HCT116 (cell line): ENCODE data around the gene NELFB. TPM values are rescaled to one million over a fixed set of nuclear protein-coding genes. Genes with fewer than 3 reads are reported as not detected.
A peak's percentile ranks its signal among the peaks of the same experiment; 100 is the strongest.

ENCODE experiments used
- ATAC-seq: fragments of 200-7000 bp; cut with Tn5 transposase; 2 replicates; pipeline ENCODE4 v1.9.1; 2020; ENCODE audit warnings: mild to moderate bottlenecking, moderate library complexity
- BruUV-seq: library from RNA; stranded (reverse); fragments of 400-500 nt; replicated peaks from 2 replicates; lab custom pipeline; 2021; lab: Mats Ljungman, UMichigan
- CTCF ChIA-PET: fragments of 300-600 bp; sonication (Branson Sonifier 250); formaldehyde crosslinking; loops from one replicate; lab custom pipeline; 2021; ENCODE audit warnings: antibody characterized with exemption; lab: Charles Lee
- POLR2A ChIA-PET: fragments of 300-600, 350-600 bp; sonication (Branson Sonifier 250); formaldehyde crosslinking; loops from one replicate; lab custom pipeline; 2021; ENCODE audit warnings: antibody characterized with exemption; lab: Charles Lee
- RAD21 ChIA-PET, 2 experiments: fragments of 300-600 bp; sonication (Branson Sonifier 250); formaldehyde crosslinking; loops; one replicate each; lab custom pipeline; 2023; ENCODE audit warnings: low total read pairs in 2 of 2; ENCODE audit not compliant: uncharacterized antibody in 2 of 2, unreplicated experiment in 2 of 2, low non-redundant PET in 1 of 2; lab: Charles Lee
- DNase-seq: peaks from one replicate; pipeline ENCODE4 v3.0.0-alpha.2; 2010; ENCODE audit warnings: low read depth, low spot score
- H2AFZ ChIP-seq: fragments of 200-600 bp; shearing (Covaris generic), sonication (generic); 2 replicates; pipeline ENCODE4 v1.6.1; 2017; ENCODE audit warnings: low read depth, mixed run types, mixed read lengths, antibody characterized with exemption, low read length; ENCODE audit not compliant: poor library complexity, severe bottlenecking
- H3K27ac ChIP-seq: 2 replicates; pipeline ENCODE4 v1.5.1; 2012; ENCODE audit warnings: low read depth, low read length
- H3K27me3 ChIP-seq: fragments of 200-600 bp; sonication (generic); 2 replicates; pipeline ENCODE4 v1.6.1; 2016; ENCODE audit warnings: mixed run types, low read length, mixed read lengths; ENCODE audit not compliant: insufficient read depth
- H3K36me3 ChIP-seq, 2 experiments: fragments of 200-500 bp in 1 of 2; fragments of 200-600 bp in 1 of 2; sonication (Bioruptor generic) in 1 of 2; sonication (generic) in 1 of 2; 2 replicates each; pipeline versions ENCODE4 v1.5.1 to v1.6.1; 2014 to 2016; ENCODE audit warnings: low read length in 2 of 2, inconsistent platforms in 1 of 2, mixed read lengths in 1 of 2, mixed run types in 1 of 2; ENCODE audit not compliant: insufficient read depth in 2 of 2, control insufficient read depth in 1 of 2
- H3K4me1 ChIP-seq, 2 experiments: fragments of 200-600 bp in 1 of 2; sonication (generic) in 1 of 2; 2 replicates each; pipeline versions ENCODE4 v1.5.1 to v1.6.1; 2012 to 2017; ENCODE audit warnings: low read length in 2 of 2, inconsistent platforms in 1 of 2, mild to moderate bottlenecking in 1 of 2, mixed read lengths in 1 of 2, mixed run types in 1 of 2, moderate library complexity in 1 of 2; ENCODE audit not compliant: insufficient read depth in 2 of 2, control insufficient read depth in 1 of 2
- H3K4me2 ChIP-seq: fragments of 200-600 bp; sonication (generic); 2 replicates; pipeline ENCODE4 v1.6.1; 2017; ENCODE audit warnings: mixed run types, low read length, mixed read lengths
- H3K4me3 ChIP-seq, 2 experiments: fragments of 200-600 bp in 1 of 2; sonication (generic) in 1 of 2; replicated peaks in 1 of 2; 2 replicates each; pipeline ENCODE4 v1.5.1; 2011 to 2016; ENCODE audit warnings: low read length in 2 of 2, control low read depth in 1 of 2, low read depth in 1 of 2, mild to moderate bottlenecking in 1 of 2, mixed read lengths in 1 of 2, mixed run types in 1 of 2
- H3K79me2 ChIP-seq: fragments of 200-600 bp; sonication (generic); 2 replicates; pipeline ENCODE4 v1.6.1; 2017; ENCODE audit warnings: mild to moderate bottlenecking, mixed run types, low read length, moderate library complexity, mixed read lengths; ENCODE audit not compliant: insufficient read depth
- H3K9ac ChIP-seq: fragments of 200-600 bp; sonication (generic); 2 replicates; pipeline ENCODE4 v1.6.1; 2016; ENCODE audit warnings: low read length, mixed read lengths
- H3K9me2 ChIP-seq: fragments of 200-600 bp; sonication (generic), shearing (Covaris generic); 2 replicates; pipeline ENCODE4 v1.6.1; 2017; ENCODE audit warnings: mixed run types, mild to moderate bottlenecking, moderate library complexity; ENCODE audit not compliant: insufficient read depth
- H3K9me3 ChIP-seq, 2 experiments: fragments of 200-500 bp in 1 of 2; fragments of 200-600 bp in 1 of 2; sonication (Bioruptor generic) in 1 of 2; sonication (generic) in 1 of 2; 2 replicates each; pipeline ENCODE4 v1.6.1; 2014 to 2017; ENCODE audit warnings: low read length in 2 of 2, mixed read lengths in 2 of 2, inconsistent platforms in 1 of 2, low read depth in 1 of 2, mild to moderate bottlenecking in 1 of 2, mixed run types in 1 of 2, moderate library complexity in 1 of 2; ENCODE audit not compliant: control insufficient read depth in 1 of 2, insufficient read depth in 1 of 2
- H4K20me1 ChIP-seq: fragments of 200-600 bp; sonication (generic), shearing (Covaris generic); 2 replicates; pipeline ENCODE4 v1.6.1; 2017; ENCODE audit warnings: mixed run types, mild to moderate bottlenecking, moderate library complexity; ENCODE audit not compliant: insufficient read depth
- CBX3 ChIP-seq: IDR thresholded peaks from 2 replicates; pipeline ENCODE4 v1.6.1; 2012; ENCODE audit warnings: low read depth
- CEBPB ChIP-seq: IDR thresholded peaks from 2 replicates; pipeline ENCODE4 v1.6.1; 2012; ENCODE audit warnings: low read depth
- CTCF ChIP-seq, 3 experiments: fragments of 200-600 bp in 1 of 3; sonication (generic) in 1 of 3; IDR thresholded peaks in 2 of 3; conservative IDR thresholded peaks in 1 of 3; 2 replicates each; pipeline ENCODE4 v1.5.1; 2012 to 2017; ENCODE audit warnings: low read depth in 2 of 3, low read length in 2 of 3, antibody characterized with exemption in 1 of 3, borderline replicate concordance in 1 of 3, control low read depth in 1 of 3, mild to moderate bottlenecking in 1 of 3, mixed read lengths in 1 of 3, mixed run types in 1 of 3, moderate library complexity in 1 of 3; ENCODE audit not compliant: insufficient read depth in 1 of 3
- EGR1 ChIP-seq: IDR thresholded peaks from 2 replicates; pipeline ENCODE4 v1.6.1; 2012; ENCODE audit warnings: low read depth
- ELF1 ChIP-seq: IDR thresholded peaks from 2 replicates; pipeline ENCODE4 v1.6.1; 2012; ENCODE audit warnings: low read depth, borderline replicate concordance
- EZH2 ChIP-seq: fragments of 200-600 bp; sonication (generic); IDR thresholded peaks from 2 replicates; pipeline ENCODE4 v1.6.1; 2017; ENCODE audit warnings: antibody characterized with exemption, mixed run types
- EZH2phosphoT487 ChIP-seq: fragments of 200-600 bp; IDR thresholded peaks from 2 replicates; pipeline ENCODE4 v1.6.1; 2018; ENCODE audit warnings: antibody characterized with exemption, borderline replicate concordance
- FOSL1 ChIP-seq: IDR thresholded peaks from 2 replicates; pipeline ENCODE4 v1.6.1; 2012; ENCODE audit warnings: low read depth
- MAX ChIP-seq: IDR thresholded peaks from 2 replicates; pipeline ENCODE4 v1.6.1; 2012
- POLR2A ChIP-seq: IDR thresholded peaks from 2 replicates; pipeline ENCODE4 v1.7.0; 2011; ENCODE audit warnings: borderline replicate concordance; ENCODE audit not compliant: insufficient read depth, insufficient read length; ENCODE audit errors: extremely low read depth
- POLR2AphosphoS5 ChIP-seq: IDR thresholded peaks from 2 replicates; pipeline ENCODE4 v1.6.1; 2011; ENCODE audit warnings: mild to moderate bottlenecking, low read depth, low read length, moderate library complexity
- RAD21 ChIP-seq: IDR thresholded peaks from 2 replicates; pipeline ENCODE4 v1.6.1; 2012; ENCODE audit warnings: low read depth, mild to moderate bottlenecking
- SIN3A ChIP-seq: IDR thresholded peaks from 2 replicates; pipeline ENCODE4 v1.6.1; 2012; ENCODE audit warnings: low read depth
- SP1 ChIP-seq: IDR thresholded peaks from 2 replicates; pipeline ENCODE4 v1.6.1; 2012; ENCODE audit warnings: low read depth
- SRF ChIP-seq: IDR thresholded peaks from 2 replicates; pipeline ENCODE4 v1.6.1; 2012; ENCODE audit warnings: low read depth
- TCF7L2 ChIP-seq: IDR thresholded peaks from 2 replicates; pipeline ENCODE4 v1.7.0; 2011; ENCODE audit warnings: borderline replicate concordance, inconsistent platforms; ENCODE audit not compliant: insufficient read depth, insufficient read length; ENCODE audit errors: extremely low read depth
- YY1 ChIP-seq: IDR thresholded peaks from 2 replicates; pipeline ENCODE4 v1.6.1; 2011; ENCODE audit warnings: low read length, low read depth, moderate library complexity, mild to moderate bottlenecking; ENCODE audit not compliant: insufficient replicate concordance; ENCODE audit errors: extremely low read depth
- ZFX ChIP-seq: fragments of 450-650 bp; IDR thresholded peaks from 2 replicates; pipeline ENCODE4 v1.6.1; 2017
- ZNF274 ChIP-seq: fragments of 200-500 bp; sonication (Bioruptor generic); IDR thresholded peaks from 2 replicates; pipeline ENCODE4 v1.6.1; 2014; ENCODE audit warnings: mild to moderate bottlenecking, low read depth, low read length, inconsistent platforms
- intact Hi-C: fragments of 100-400 bp; cut with micrococcal nuclease; formaldehyde crosslinking; loops from 2 replicates; pipeline ENCODE4 v1.10.0; 2022
- total RNA-seq: library from RNA; stranded (reverse); gene quantifications from one replicate; pipeline ENCODE4 v1.2.1, GENCODE V29; 2021; ENCODE audit not compliant: unreplicated experiment
- TF ChIP-seq, protein P1 (sequence below): IDR thresholded peaks from 2 replicates; pipeline ENCODE4 v1.6.1; 2012
- TF ChIP-seq, protein P2 (sequence below): IDR thresholded peaks from 2 replicates; pipeline ENCODE4 v1.6.1; 2012; ENCODE audit warnings: low read depth

NELFB gene
- total RNA-seq, 1 experiment from 2014 or later = 86.4 TPM

DNA sequence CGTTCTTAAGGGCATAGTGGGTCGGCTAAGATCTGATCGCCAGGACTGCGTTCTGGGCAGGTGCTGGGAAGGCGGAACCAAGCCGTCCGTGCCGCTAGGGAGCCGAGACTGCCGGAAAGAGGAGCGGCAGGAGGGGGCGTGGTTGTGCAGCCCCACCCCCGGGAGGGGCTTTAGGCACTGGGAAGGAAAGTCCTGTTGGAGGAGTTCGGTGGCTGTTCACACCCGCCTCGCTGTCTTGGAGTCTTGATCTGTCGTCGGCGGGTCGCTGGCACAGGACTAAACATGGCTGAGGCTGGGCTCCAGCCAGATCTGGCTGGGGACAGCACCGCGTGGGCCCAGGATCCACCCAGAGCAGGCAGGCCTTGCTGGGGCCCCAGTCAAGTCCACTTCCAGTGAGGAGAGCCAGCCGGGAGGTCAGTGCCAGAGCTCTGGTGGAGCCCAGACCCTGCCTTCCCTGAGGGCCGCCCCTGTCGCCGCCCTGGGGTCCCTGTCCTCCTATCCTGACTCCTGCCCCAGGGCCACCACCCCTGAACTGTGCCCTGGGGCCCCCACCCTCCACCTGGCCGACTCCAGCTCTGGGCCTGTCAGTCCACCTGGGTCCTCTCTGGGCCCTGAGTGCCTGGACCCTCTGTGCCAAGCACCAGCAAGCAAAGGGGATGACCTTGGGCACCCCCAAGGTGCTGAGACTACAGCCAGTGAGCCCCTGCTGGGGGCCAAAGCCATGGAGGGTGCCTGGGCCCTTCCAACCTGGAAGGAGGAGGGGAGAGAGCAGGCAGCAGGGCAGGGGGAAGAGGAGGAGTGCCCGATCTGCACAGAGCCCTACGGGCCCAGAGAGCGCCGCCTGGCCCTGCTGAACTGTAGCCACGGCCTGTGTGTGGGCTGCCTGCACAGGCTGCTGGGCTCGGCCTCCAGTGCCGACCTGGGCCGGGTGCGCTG is 37.6 kb upstream of the NELFB start:
- no peaks in the 10 kb centered on the region for H3K27me3 ChIP-seq
- H3K79me2 ChIP-seq = no peaks in the 10 kb centered on the region
- RAD21 ChIA-PET = no interaction called here
- intact Hi-C loops = no loop called here
- TSS peak; percentile 34 for BruUV-seq
- H4K20me1 ChIP-seq = no peaks in the 10 kb centered on the region
- POLR2A ChIA-PET = interaction anchor here (0.7 to 1.8 kb wide), 3 partner anchors 9 to 54 kb away, joined by 3 to 6 read pairs (median 5); partner anchors contain the start of gene RNF224
- CTCF ChIA-PET = interaction anchor here (0.9 kb wide), 1 partner anchor 10 kb away, joined by 3 read pairs; the partner anchor contains the start of gene RNF224
- peaks cover 28 to 59% of the 10 kb centered on the region in 2 experiments for H3K4me1 ChIP-seq
- peak overlapping the region; percentile 77 for H3K4me2 ChIP-seq
- H3K9me3 ChIP-seq = no peaks in the 10 kb centered on the region
- peak overlapping the region; percentile 52 for H3K9ac ChIP-seq
- no peaks in the 10 kb centered on the region for H3K9me2 ChIP-seq
- peak; percentile 53 for DNase-seq
- H3K27ac ChIP-seq = peak overlapping the region; percentile 94
- no peak overlapping the region for H2AFZ ChIP-seq
- ATAC-seq = peak; percentile 77
- H3K4me3 ChIP-seq = peak overlapping the region; percentile 45 to 46
- no peaks in the 10 kb centered on the region for H3K36me3 ChIP-seq
- TF ChIP-seq, protein P1, sequence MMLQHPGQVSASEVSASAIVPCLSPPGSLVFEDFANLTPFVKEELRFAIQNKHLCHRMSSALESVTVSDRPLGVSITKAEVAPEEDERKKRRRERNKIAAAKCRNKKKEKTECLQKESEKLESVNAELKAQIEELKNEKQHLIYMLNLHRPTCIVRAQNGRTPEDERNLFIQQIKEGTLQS = no peak
- TF ChIP-seq SP1 (no peak), CEBPB (no peak), POLR2AphosphoS5 (peak; percentile 80), ELF1 (no peak), TCF7L2 (no peak), CBX3 (no peak), POLR2A (peak; percentile 34), SRF (no peak), ZFX (0 out of 2 replicates have a peak, but pooled peaks have one; percentile 14), YY1 (peak; percentile 25), CTCF (IDR thresholded peaks at IDR 0.05 in 2 of 3, conservative IDR thresholded peaks at IDR 0.05 in 1 of 3; ENCODE audit: borderline replicate concordance in 1 of 3, insufficient read depth in 1 of 3, low read depth in 2 of 3, low read length in 2 of 3) (no peak), SIN3A (no peak), FOSL1 (no peak), MAX (no peak), EZH2phosphoT487 (no peak), EZH2 (no peak), RAD21 (no peak), ZNF274 (no peak), EGR1 (no peak)
- TF ChIP-seq, protein P2, sequence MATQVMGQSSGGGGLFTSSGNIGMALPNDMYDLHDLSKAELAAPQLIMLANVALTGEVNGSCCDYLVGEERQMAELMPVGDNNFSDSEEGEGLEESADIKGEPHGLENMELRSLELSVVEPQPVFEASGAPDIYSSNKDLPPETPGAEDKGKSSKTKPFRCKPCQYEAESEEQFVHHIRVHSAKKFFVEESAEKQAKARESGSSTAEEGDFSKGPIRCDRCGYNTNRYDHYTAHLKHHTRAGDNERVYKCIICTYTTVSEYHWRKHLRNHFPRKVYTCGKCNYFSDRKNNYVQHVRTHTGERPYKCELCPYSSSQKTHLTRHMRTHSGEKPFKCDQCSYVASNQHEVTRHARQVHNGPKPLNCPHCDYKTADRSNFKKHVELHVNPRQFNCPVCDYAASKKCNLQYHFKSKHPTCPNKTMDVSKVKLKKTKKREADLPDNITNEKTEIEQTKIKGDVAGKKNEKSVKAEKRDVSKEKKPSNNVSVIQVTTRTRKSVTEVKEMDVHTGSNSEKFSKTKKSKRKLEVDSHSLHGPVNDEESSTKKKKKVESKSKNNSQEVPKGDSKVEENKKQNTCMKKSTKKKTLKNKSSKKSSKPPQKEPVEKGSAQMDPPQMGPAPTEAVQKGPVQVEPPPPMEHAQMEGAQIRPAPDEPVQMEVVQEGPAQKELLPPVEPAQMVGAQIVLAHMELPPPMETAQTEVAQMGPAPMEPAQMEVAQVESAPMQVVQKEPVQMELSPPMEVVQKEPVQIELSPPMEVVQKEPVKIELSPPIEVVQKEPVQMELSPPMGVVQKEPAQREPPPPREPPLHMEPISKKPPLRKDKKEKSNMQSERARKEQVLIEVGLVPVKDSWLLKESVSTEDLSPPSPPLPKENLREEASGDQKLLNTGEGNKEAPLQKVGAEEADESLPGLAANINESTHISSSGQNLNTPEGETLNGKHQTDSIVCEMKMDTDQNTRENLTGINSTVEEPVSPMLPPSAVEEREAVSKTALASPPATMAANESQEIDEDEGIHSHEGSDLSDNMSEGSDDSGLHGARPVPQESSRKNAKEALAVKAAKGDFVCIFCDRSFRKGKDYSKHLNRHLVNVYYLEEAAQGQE = no peak
